ENCODE measurements around the gene SAMD9.

DNA sequence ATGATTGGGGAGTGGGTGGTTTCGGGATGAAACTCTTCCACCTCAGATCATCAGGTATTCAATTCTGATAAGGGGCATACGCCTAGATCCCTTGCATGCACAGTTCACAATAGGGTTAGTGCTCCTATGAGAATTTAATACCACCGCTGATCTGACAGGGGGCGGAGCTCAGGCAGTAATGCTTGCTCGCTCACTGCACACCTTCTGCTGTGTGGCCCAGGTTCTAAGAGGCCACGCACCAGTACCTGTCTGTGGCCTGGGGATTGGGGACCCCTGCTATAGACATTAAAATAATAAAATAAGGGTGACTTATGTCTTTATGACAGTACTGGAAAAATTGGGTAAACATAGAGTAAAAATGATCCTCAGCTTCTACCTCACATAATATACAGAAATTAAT lies 66.1 kb downstream of the SAMD9 start:
- TF ChIP-seq POLR2A (IDR thresholded peaks at IDR 0.05; ENCODE audit: low read length) (no peak), GATA1 (IDR thresholded peaks at IDR 0.05; ENCODE audit: low read depth, low read length) (no peak)
